ENCODE results near the gene ZCCHC3. TPM values are rescaled to one million over a fixed set of nuclear protein-coding genes. Genes with fewer than 3 reads are reported as not detected.

The ZCCHC3 gene
- polyA plus RNA-seq, 2 of the 4 experiments (the other 2 are of a cell fraction) = 17.4 to 17.7 TPM

GRCh38 chr20:347317-347639 is 49.9 kb downstream of the ZCCHC3 start (continued):
- TF ChIP-seq, protein P1, sequence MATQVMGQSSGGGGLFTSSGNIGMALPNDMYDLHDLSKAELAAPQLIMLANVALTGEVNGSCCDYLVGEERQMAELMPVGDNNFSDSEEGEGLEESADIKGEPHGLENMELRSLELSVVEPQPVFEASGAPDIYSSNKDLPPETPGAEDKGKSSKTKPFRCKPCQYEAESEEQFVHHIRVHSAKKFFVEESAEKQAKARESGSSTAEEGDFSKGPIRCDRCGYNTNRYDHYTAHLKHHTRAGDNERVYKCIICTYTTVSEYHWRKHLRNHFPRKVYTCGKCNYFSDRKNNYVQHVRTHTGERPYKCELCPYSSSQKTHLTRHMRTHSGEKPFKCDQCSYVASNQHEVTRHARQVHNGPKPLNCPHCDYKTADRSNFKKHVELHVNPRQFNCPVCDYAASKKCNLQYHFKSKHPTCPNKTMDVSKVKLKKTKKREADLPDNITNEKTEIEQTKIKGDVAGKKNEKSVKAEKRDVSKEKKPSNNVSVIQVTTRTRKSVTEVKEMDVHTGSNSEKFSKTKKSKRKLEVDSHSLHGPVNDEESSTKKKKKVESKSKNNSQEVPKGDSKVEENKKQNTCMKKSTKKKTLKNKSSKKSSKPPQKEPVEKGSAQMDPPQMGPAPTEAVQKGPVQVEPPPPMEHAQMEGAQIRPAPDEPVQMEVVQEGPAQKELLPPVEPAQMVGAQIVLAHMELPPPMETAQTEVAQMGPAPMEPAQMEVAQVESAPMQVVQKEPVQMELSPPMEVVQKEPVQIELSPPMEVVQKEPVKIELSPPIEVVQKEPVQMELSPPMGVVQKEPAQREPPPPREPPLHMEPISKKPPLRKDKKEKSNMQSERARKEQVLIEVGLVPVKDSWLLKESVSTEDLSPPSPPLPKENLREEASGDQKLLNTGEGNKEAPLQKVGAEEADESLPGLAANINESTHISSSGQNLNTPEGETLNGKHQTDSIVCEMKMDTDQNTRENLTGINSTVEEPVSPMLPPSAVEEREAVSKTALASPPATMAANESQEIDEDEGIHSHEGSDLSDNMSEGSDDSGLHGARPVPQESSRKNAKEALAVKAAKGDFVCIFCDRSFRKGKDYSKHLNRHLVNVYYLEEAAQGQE (IDR thresholded peaks at IDR 0.05) = no peak
- TF ChIP-seq HDAC2 (IDR thresholded peaks at IDR 0.05) (no peak), TP53 (CRISPR knock-in tag; IDR thresholded peaks at IDR 0.05) (no peak; the same call in 1 of the 2 replicates), EP300 (IDR thresholded peaks at IDR 0.05) (no peak), RAD21 (conservative IDR thresholded peaks at IDR 0.05 in 1 of 2, IDR thresholded peaks at IDR 0.05 in 1 of 2) (no peak), RCOR1 (IDR thresholded peaks at IDR 0.05; ENCODE audit: low read depth, low read length) (no peak), HOXB13 (CRISPR knock-in tag; IDR thresholded peaks at IDR 0.05; ENCODE audit: low read depth) (no peak), POLR2AphosphoS2 (conservative IDR thresholded peaks at IDR 0.05; ENCODE audit: low read length) (no peak), E2F6 (IDR thresholded peaks at IDR 0.05; ENCODE audit: borderline replicate concordance, low read depth) (no peak; the same call in 1 of the 2 replicates), FOSL2 (IDR thresholded peaks at IDR 0.05) (no peak), FOSL2 (CRISPR knock-in tag; IDR thresholded peaks at IDR 0.05) (no peak), CHD2 (IDR thresholded peaks at IDR 0.05; ENCODE audit: low read length, partially characterized antibody) (no peak), ZC3H11A (IDR thresholded peaks at IDR 0.05) (no peak), SMC3 (IDR thresholded peaks at IDR 0.05) (no peak), KDM5A (IDR thresholded peaks at IDR 0.05) (peak; percentile 72), FOXS1 (CRISPR knock-in tag; IDR thresholded peaks at IDR 0.05) (no peak), HOXA7 (CRISPR knock-in tag; IDR thresholded peaks at IDR 0.05) (no peak), RNF2 (IDR thresholded peaks at IDR 0.05; ENCODE audit: borderline replicate concordance, low read depth) (0 out of 2 replicates have a peak, but pooled peaks have one; percentile 48), RARB (CRISPR knock-in tag; IDR thresholded peaks at IDR 0.05) (no peak), MAFK (IDR thresholded peaks at IDR 0.05; ENCODE audit: partially characterized antibody) (no peak), BHLHE40 (IDR thresholded peaks at IDR 0.05; ENCODE audit: low read depth, low read length) (no peak)
- TF ChIP-seq, protein P2, sequence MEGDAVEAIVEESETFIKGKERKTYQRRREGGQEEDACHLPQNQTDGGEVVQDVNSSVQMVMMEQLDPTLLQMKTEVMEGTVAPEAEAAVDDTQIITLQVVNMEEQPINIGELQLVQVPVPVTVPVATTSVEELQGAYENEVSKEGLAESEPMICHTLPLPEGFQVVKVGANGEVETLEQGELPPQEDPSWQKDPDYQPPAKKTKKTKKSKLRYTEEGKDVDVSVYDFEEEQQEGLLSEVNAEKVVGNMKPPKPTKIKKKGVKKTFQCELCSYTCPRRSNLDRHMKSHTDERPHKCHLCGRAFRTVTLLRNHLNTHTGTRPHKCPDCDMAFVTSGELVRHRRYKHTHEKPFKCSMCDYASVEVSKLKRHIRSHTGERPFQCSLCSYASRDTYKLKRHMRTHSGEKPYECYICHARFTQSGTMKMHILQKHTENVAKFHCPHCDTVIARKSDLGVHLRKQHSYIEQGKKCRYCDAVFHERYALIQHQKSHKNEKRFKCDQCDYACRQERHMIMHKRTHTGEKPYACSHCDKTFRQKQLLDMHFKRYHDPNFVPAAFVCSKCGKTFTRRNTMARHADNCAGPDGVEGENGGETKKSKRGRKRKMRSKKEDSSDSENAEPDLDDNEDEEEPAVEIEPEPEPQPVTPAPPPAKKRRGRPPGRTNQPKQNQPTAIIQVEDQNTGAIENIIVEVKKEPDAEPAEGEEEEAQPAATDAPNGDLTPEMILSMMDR (IDR thresholded peaks at IDR 0.05) = no peak

DNA sequence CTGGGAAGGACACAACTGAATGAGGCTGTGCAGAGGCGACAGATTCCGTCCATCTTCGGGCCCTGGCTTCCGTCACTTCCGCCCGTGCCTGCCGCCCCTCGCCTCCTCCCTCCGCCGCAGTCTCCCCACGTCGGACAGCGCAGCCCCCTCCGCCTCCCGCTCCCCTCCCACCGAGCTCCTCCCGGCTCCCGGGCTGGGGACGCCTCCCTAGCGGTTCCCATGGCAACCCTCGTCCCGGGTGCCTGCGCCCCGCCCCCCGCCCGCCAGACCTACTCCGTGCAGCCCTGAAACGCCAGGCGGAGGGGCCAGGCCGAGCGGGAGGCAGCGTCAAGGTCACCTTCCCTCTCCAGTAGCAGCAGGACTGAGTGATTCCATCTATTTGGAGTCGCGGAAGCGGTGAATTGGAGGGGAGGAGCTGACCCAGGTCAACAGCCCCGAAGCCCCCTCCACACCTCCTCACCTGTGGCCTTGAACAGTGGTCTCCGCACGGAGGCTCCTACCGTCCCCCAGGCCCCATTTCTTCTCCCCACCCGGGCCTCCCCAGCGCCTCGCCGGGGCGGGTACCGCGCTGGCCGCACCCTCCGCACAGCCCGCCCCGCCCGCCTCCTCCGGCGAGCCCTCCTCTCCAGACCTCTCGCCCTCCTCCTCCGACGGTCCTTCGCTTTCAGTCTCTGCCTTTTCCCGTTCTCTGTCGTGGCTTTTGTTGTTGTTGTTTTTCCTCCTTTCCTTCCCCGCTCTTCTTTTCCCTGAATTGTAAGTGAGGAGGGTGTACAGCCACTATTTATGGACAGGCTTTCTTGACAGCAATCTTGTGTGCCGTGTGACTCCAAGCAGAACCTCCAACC is 50.5 kb downstream of the ZCCHC3 start:
- DNase-seq (ENCODE audit: low read depth in 1 of 2, low spot score in 1 of 2) (peak; percentile 97 to 98), FAIRE-seq (peak; percentile 65), ATAC-seq (peak; percentile 87 to 89)
- CTCF ChIA-PET = interaction anchor here (1.0 to 50.3 kb wide), 6 partner anchors 11 to 131 kb away, joined by 3 to 1229 read pairs (median 7); partner anchors contain the start of gene TRIB3
- peak overlapping the region; percentile 82 to 93 for H3K27ac ChIP-seq
- H3K4me2 ChIP-seq = peak overlapping the region; percentile 87
- peaks cover 15% of the 10 kb centered on the region for H3K4me1 ChIP-seq
- 1% methylated on average over 48 of the region's 61 CpGs for WGBS (ENCODE audit: missing lambda C conversion rate)
- POLR2A ChIA-PET = interaction anchor here (0.6 to 2.9 kb wide), 17 partner anchors 10 to 196 kb away, joined by 3 to 30 read pairs (median 4); partner anchors contain the start of genes CSNK2A1, RBCK1, SOX12 and TRIB3
- H3K4me3 ChIP-seq = peak overlapping the region; percentile 66
- peaks cover 19% of the 10 kb centered on the region for H3K9me3 ChIP-seq
- TF ChIP-seq SREBF2 (IDR thresholded peaks at IDR 0.05) = no peak
- TF ChIP-seq SMC3 (IDR thresholded peaks at IDR 0.05) = no peak
- TF ChIP-seq, protein P1 (IDR thresholded peaks at IDR 0.05) = no peak
- no peak for TF ChIP-seq NFE2L2 (conservative IDR thresholded peaks at IDR 0.05; ENCODE audit: low read length)
- TF ChIP-seq CHD2 (IDR thresholded peaks at IDR 0.05; ENCODE audit: low read length, partially characterized antibody) = no peak
- peak; percentile 70; the same call in 1 of the 2 replicates for TF ChIP-seq MYC (IDR thresholded peaks at IDR 0.05; ENCODE audit: borderline replicate concordance, low read length)
- TF ChIP-seq ATOH8 (CRISPR knock-in tag; IDR thresholded peaks at IDR 0.05; ENCODE audit: low read depth) = no peak
- TF ChIP-seq NPAS2 (CRISPR knock-in tag; IDR thresholded peaks at IDR 0.05; ENCODE audit: borderline replicate concordance) = no peak
- TF ChIP-seq FOSB (CRISPR knock-in tag; IDR thresholded peaks at IDR 0.05) = no peak
